A172 (cell line): Measurements from ENCODE around the gene PICK1. TPM values are rescaled to one million over a fixed set of nuclear protein-coding genes. Genes with fewer than 3 reads are reported as not detected.
"Not testable (repeated sequence)": the region's sequence is repeated elsewhere in the genome, so short reads cannot be mapped to it uniquely, and the experiment has no call there.

Experiments used
- DNase-seq: peaks from one replicate; pipeline ENCODE4 v3.0.0-alpha.2; 2015; ENCODE audit warnings: low spot score
- total RNA-seq: library from RNA; depleted of rRNA; stranded (reverse); fragments of >200 nt; shearing (Covaris generic); gene quantifications from 2 replicates; pipeline ENCODE4 v1.2.3, GENCODE V29; 2014

Gene PICK1
- total RNA-seq, 1 experiment from 2014 or later: 6.5 TPM

- DNase-seq: no peak
These were observed 26.7 kb upstream of the PICK1 start for GRCh38 chr22:38030311-38031133.

GRCh38 chr22:38031491-38031890, 25.7 kb upstream of the PICK1 start:
- DNase-seq: no peak

GRCh38 chr22:38032681-38033521, 24.3 kb upstream of the PICK1 start:
- peak; percentile 12 for DNase-seq

- DNase-seq: no peak
These were observed 23.5 kb upstream of the PICK1 start for GRCh38 chr22:38033522-38034277.

GRCh38 chr22:38034278-38034882, 22.8 kb upstream of the PICK1 start:
- peak; percentile 87 for DNase-seq

- no peak for DNase-seq
These were observed 22.2 kb upstream of the PICK1 start for GRCh38 chr22:38034884-38035529.

GRCh38 chr22:38035530-38035885, 21.7 kb upstream of the PICK1 start:
- no peak for DNase-seq

GRCh38 chr22:38036392-38037062, 20.7 kb upstream of the PICK1 start:
- no peak for DNase-seq

GRCh38 chr22:38037367-38038150, 19.6 kb upstream of the PICK1 start:
- DNase-seq: not testable (repeated sequence)

GRCh38 chr22:38038426-38038825, 18.8 kb upstream of the PICK1 start:
- DNase-seq: no peak

GRCh38 chr22:38038890-38039812, 18.1 kb upstream of the PICK1 start:
- no peak for DNase-seq

- DNase-seq: peak; percentile 25
These were observed 16.0 kb upstream of the PICK1 start for GRCh38 chr22:38040953-38041759.

GRCh38 chr22:38041760-38042487, 15.3 kb upstream of the PICK1 start:
- DNase-seq: no peak

- DNase-seq: no peak
These were observed 14.8 kb upstream of the PICK1 start for GRCh38 chr22:38042488-38042790.

GRCh38 chr22:38043151-38044039, 13.8 kb upstream of the PICK1 start:
- no peak for DNase-seq

- DNase-seq: no peak
These were observed 11.0 kb upstream of the PICK1 start for GRCh38 chr22:38046070-38046748.
